Transverse colon (tissue), 4 donors: ENCODE data around the gene MYLK.

Experiments
- CTCF ChIP-seq, 5 experiments: fragments of 200-600 bp in 3 of 5; fragments of 450-650 bp in 2 of 5; sonication (generic) in 3 of 5; IDR thresholded peaks; 1 replicate in 2 of 5; 2 replicates in 3 of 5; pipeline ENCODE4 v1.5.1; 2016 to 2017; ENCODE audit warnings: antibody characterized with exemption in 5 of 5, inconsistent platforms in 3 of 5, mild to moderate bottlenecking in 2 of 5, moderate library complexity in 1 of 5
- POLR2A ChIP-seq: fragments of 450-650 bp; IDR thresholded peaks from one replicate; pipeline ENCODE4 v1.6.1; 2016; ENCODE audit warnings: antibody characterized with exemption, mild to moderate bottlenecking, moderate library complexity
- POLR2AphosphoS5 ChIP-seq, 3 donors: sonication (generic); formaldehyde crosslinking; IDR thresholded peaks; one replicate each; pipeline ENCODE4 v1.6.1; 2016; ENCODE audit warnings: antibody characterized with exemption in 3 of 3

GRCh38 chr3:123684209-123684608 is 199.9 kb downstream of the MYLK start:
- TF ChIP-seq POLR2A, result no peak
- no peak for TF ChIP-seq CTCF (IDR thresholded peaks at IDR 0.05)
- no peak for TF ChIP-seq POLR2AphosphoS5 (IDR thresholded peaks at IDR 0.05)
